GM12801 (cell line): Measurements from ENCODE around the gene SCAF11.

Experiments
- CTCF ChIP-seq: IDR thresholded peaks from one replicate; pipeline ENCODE4 v1.5.1; 2011; ENCODE audit warnings: control low read depth; ENCODE audit not compliant: insufficient read length; ENCODE audit errors: extremely low read depth

Gene SCAF11, protein sequence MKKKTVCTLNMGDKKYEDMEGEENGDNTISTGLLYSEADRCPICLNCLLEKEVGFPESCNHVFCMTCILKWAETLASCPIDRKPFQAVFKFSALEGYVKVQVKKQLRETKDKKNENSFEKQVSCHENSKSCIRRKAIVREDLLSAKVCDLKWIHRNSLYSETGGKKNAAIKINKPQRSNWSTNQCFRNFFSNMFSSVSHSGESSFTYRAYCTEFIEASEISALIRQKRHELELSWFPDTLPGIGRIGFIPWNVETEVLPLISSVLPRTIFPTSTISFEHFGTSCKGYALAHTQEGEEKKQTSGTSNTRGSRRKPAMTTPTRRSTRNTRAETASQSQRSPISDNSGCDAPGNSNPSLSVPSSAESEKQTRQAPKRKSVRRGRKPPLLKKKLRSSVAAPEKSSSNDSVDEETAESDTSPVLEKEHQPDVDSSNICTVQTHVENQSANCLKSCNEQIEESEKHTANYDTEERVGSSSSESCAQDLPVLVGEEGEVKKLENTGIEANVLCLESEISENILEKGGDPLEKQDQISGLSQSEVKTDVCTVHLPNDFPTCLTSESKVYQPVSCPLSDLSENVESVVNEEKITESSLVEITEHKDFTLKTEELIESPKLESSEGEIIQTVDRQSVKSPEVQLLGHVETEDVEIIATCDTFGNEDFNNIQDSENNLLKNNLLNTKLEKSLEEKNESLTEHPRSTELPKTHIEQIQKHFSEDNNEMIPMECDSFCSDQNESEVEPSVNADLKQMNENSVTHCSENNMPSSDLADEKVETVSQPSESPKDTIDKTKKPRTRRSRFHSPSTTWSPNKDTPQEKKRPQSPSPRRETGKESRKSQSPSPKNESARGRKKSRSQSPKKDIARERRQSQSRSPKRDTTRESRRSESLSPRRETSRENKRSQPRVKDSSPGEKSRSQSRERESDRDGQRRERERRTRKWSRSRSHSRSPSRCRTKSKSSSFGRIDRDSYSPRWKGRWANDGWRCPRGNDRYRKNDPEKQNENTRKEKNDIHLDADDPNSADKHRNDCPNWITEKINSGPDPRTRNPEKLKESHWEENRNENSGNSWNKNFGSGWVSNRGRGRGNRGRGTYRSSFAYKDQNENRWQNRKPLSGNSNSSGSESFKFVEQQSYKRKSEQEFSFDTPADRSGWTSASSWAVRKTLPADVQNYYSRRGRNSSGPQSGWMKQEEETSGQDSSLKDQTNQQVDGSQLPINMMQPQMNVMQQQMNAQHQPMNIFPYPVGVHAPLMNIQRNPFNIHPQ (N-terminal part only)

DNA sequence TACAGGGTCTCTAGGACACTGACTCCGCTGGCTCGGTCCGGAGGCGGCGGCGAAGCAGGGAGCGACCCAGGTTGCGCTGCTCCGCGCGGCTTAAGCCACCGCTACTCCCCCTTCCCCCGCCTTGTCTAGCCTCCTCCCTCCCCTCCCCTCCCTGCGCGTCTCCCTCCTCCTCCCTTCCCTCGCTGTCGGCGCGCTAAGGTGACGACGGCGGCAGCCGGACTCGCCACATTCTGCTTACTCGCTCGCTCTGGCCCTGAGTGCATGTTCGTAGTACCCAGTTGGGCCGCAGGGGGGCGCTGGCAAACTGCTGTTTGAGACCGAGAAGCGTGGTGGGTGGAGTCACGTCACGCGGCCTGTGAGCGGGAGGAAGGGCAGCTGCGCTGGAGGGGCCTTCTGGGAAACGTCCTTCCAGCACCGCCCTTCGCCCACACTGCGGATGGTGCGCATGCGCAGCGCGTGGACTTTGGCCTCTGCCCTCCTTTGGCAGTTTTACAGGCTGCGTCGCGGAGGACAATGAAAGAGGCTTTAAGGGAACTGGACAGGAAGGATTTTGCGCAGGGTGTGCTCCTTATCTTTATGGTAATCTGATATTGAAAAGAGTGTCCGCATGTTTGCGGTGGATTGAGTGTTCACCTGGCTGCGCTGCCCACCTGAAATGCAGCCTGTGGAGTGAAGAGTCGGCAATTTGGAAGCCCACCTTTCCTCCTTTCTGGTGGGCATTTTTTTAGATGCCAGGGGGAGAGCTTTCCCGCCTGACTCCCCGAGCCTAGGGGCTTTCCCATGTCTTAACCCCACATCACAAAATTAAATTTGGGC lies at the start of gene SCAF11:
Gene SCAF11 (minus strand): TSS at position 107 of the 816 bp plus-strand sequence. CDS start 26,407 bp downstream, outside the sequence.
- no peak for TF ChIP-seq CTCF

- no peak for TF ChIP-seq CTCF
These were observed 36.8 kb upstream of the SCAF11 start for GRCh38 chr12:46027172-46027571.

DNA sequence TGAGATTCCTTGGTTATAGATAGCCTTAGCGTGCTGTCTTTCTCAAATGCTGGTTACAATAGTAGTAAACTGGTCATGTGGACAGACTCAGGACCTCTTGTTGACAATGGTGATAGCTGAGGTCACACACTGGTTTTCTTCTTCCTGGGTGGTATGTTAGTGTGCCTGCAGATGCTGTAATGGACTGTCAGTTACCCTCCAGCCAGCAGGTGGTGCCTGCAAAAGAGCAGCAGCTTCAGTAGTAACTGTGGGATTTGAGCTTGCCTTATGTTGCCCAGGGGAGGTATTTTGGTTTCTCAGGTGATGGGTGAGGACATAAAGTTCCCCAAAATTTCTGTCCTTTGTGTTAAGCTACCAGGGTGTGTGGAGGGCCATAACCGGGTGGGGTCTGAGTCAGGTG lies 33.7 kb upstream of the SCAF11 start:
- no peak for TF ChIP-seq CTCF

GRCh38 chr12:46020768-46021167 lies 30.4 kb upstream of the SCAF11 start:
- no peak for TF ChIP-seq CTCF

- no peak for TF ChIP-seq CTCF
These were observed 15.4 kb upstream of the SCAF11 start for GRCh38 chr12:46005823-46006222.

DNA sequence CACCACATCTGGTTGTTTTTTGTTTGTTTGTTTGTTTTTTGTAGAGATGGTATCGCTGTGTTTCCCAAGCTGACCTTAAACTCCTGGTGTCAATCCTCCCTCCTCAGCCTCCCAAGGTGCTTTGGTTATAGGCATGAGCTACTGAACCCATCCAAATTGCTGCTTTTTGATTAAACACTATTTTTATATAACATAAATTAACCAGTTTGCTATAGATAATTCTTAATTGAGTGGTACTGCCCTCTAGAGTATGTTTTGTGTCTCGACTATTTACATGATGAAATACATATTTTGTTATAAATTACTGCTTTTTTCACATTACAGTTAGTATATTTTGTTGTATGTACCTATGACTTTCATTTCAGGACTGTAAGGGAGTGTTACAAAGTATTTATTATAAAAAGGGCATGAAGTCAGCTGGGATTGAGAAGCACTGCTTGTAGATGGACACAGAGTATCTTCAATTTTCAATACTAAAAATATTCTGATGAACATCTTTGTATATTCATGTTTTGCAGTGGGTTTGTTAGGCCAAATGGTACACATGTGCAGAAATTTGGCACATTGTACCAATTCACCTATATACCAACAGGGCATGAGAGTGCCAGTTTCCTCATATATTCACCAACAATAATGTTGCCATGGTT lies 14.9 kb upstream of the SCAF11 start:
- no peak for TF ChIP-seq CTCF
